Thyroid gland (tissue), 4 donors: ENCODE measurements around the gene UBR7. TPM values are rescaled to one million over a fixed set of nuclear protein-coding genes. Genes with fewer than 3 reads are reported as not detected.

Source experiments
- DNase-seq, 2 donors: peaks; one replicate each; pipeline ENCODE4 v3.0.0-alpha.2; 2019
- H3K27ac ChIP-seq, 3 donors: fragments of 200-600 bp; sonication (generic); 1 replicate in 2 of 3; 2 replicates in 1 of 3; pipeline ENCODE4 v1.5.1; 2016 to 2019; ENCODE audit warnings: mild to moderate bottlenecking in 1 of 3, moderate library complexity in 1 of 3
- H3K27me3 ChIP-seq: fragments of 200-600 bp; sonication (generic); one replicate; pipeline ENCODE4 v1.5.1; 2019
- H3K36me3 ChIP-seq, 2 donors: fragments of 200-600 bp; sonication (generic); one replicate each; pipeline ENCODE4 v1.5.1; 2016 to 2019
- H3K4me1 ChIP-seq, 2 donors: fragments of 200-600 bp; sonication (generic); one replicate each; pipeline ENCODE4 v1.5.1; 2017 to 2019
- H3K4me3 ChIP-seq, 3 donors: fragments of 200-600 bp; sonication (generic); replicated peaks in 1 of 3; 1 replicate in 2 of 3; 2 replicates in 1 of 3; pipeline ENCODE4 v1.5.1; 2016; ENCODE audit warnings: mild to moderate bottlenecking in 1 of 3
- H3K9me3 ChIP-seq: fragments of 200-600 bp; sonication (generic); one replicate; pipeline ENCODE4 v1.5.1; 2017
- POLR2A ChIP-seq, 2 donors: fragments of 450-650 bp; IDR thresholded peaks; one replicate each; pipeline ENCODE4 v1.6.1; 2017; ENCODE audit warnings: antibody characterized with exemption in 2 of 2, mild to moderate bottlenecking in 2 of 2, moderate library complexity in 1 of 2
- WGBS, 2 donors: methylation state at CpG; one replicate each; pipeline ENCODE4 v1.1.5; 2017; 5-methylcytosine and 5-hydroxymethylcytosine counted together
- intact Hi-C: fragments of 100-400 bp; cut with DNase I; formaldehyde crosslinking; loops from one replicate; pipeline ENCODE4 v1.15.1; 2023
- total RNA-seq, 4 donors: library from RNA; depleted of rRNA; stranded (reverse); fragments of >200 nt; gene quantifications; one replicate each; pipeline ENCODE4 v1.2.3, GENCODE V29; 2016
- TF ChIP-seq, protein P1 (sequence below), 6 experiments: fragments of 200-600 bp in 3 of 6; fragments of 450-650 bp in 3 of 6; sonication (generic) in 3 of 6; IDR thresholded peaks; one replicate each; pipeline ENCODE4 v1.5.1; 2016 to 2019; ENCODE audit warnings: antibody characterized with exemption in 6 of 6, mild to moderate bottlenecking in 2 of 6, inconsistent platforms in 1 of 6, moderate library complexity in 1 of 6

The UBR7 gene
- total RNA-seq, 4 donors from 2014 or later = 29.0 to 52.0 (median 36.9) TPM

DNA sequence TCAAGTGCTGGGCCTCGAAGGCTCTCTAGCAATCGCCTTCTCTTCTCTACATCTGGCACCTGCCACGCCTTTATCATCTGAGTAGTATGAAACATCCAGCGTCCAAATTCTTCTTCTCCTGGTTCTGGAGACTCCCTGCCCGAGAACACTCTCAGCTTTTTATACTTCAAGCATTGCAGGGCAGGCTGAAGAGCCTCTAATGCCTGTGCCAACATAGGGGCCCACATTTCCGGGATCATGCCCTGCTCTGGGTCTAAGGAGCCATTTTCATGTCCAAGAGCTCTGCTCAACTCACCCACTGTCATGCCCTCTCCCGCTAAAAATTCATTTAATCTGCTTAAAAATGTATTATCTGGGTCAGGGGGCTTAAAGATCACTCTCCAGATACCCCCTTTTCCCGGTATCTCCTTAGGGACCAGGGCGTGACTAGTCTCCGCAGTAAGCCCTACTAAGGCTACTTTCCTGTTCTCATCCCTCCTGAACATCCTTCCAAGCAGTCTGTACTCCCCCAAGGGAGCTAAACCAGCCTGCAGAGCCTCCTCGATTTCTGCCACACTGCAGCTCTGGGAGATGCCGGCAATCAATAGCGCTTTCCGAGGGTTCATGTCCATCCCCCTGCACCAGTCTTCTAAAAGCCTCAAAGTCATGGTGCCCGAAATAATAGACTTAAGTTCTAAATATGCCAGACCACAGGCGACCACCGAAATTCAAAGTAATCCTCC is 23.3 kb upstream of the UBR7 start:
- no peak for TF ChIP-seq POLR2A (IDR thresholded peaks at IDR 0.05)
- TF ChIP-seq, protein P1, sequence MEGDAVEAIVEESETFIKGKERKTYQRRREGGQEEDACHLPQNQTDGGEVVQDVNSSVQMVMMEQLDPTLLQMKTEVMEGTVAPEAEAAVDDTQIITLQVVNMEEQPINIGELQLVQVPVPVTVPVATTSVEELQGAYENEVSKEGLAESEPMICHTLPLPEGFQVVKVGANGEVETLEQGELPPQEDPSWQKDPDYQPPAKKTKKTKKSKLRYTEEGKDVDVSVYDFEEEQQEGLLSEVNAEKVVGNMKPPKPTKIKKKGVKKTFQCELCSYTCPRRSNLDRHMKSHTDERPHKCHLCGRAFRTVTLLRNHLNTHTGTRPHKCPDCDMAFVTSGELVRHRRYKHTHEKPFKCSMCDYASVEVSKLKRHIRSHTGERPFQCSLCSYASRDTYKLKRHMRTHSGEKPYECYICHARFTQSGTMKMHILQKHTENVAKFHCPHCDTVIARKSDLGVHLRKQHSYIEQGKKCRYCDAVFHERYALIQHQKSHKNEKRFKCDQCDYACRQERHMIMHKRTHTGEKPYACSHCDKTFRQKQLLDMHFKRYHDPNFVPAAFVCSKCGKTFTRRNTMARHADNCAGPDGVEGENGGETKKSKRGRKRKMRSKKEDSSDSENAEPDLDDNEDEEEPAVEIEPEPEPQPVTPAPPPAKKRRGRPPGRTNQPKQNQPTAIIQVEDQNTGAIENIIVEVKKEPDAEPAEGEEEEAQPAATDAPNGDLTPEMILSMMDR (IDR thresholded peaks at IDR 0.05) = no peak
- DNase-seq = peak; percentile 12 to 18
- WGBS, 2 donors = 31 to 40% methylated on average over 15 to 17 of the region's 17 CpGs
- no peaks in the 10 kb centered on the region for H3K36me3 ChIP-seq
- peaks cover 17 to 23% of the 10 kb centered on the region in 2 donors for H3K4me1 ChIP-seq
- no peaks in the 10 kb centered on the region for H3K9me3 ChIP-seq
- peak overlapping the region; percentile 93 to 96 (median 93) for H3K27ac ChIP-seq
- H3K27me3 ChIP-seq = no peaks in the 10 kb centered on the region
- peak overlapping the region; percentile 74 to 94 (median 89) for H3K4me3 ChIP-seq
- intact Hi-C loops = no loop called here

DNA sequence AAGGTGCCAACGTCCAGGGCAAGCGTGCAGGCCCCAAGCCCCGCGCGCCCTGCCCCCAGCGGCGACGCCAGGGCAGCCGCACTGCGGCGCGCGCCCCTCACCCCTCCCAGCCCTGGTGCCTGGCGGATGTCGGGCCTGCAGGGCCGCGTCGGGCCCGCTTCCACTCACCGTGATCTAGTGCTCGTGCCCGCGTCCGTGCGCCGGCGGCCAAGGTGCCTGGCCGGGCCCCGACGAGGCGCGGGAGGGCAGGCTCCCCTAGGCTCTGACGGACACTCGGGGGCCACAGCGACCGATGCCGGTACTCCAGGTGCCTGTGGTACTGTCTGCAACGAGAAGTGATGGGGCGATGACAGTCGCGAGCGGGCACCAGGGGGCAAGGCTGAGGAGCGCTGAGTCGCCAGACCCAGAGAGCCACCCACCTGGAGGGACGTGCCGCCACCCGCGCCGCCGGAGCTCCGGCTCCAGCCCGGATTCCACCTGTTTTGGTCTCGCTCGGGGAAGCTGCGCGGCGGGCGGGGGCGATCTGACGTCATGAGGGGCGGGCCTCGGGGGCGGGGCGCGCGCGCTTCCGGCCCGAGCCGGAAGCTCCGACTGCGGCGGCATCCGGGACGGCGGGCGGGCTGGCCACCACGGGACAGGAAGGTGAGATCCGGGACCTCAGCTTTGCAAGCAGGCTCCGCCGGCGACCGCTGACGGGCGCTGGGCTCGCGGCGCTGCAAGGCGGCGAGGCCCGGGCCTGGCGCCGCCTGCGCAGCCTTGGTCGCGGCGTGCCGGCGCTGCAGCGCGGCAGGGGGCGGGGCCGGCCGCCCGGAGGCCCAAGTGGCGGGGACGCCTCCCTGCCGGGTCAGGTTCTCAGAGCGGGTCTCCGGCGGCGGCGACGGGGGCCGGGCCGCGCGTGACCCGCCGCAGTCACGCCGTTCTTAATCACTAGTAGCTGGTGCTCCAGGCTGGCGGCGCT is 22.4 kb upstream of the UBR7 start, which contains the start of the genes LYSET and MOAP1:
TSS of gene LYSET (plus strand) at position 927 of the 958 bp plus-strand sequence. CDS start 89 bp downstream, outside the sequence.
TSS of gene MOAP1 (minus strand) at position 507 of the 958 bp plus-strand sequence. CDS start 655 bp downstream, outside the sequence.
- DNase-seq = peak; percentile 87 to 88
- 1% methylated on average over 16 of the region's 124 CpGs; no CpG with 5 or more reads in 1 of the 2 donors for WGBS, 2 donors
- Histone ChIP-seq H3K36me3 (no peaks in the 10 kb centered on the region), H3K27me3 (no peaks in the 10 kb centered on the region), H3K27ac (peak within 1 kb of the TSS; percentile 93 to 96 (median 93)), H3K9me3 (no peaks in the 10 kb centered on the region), H3K4me1 (peaks cover 17 to 23% of the 10 kb centered on the region in 2 donors), H3K4me3 (peak within 1 kb of the TSS; percentile 74 to 94 (median 89))
- peak; percentile 26 to 78 for TF ChIP-seq POLR2A (IDR thresholded peaks at IDR 0.05)
- TF ChIP-seq, protein P1 (IDR thresholded peaks at IDR 0.05) = peak in 3 of 6 experiments; percentile 10 to 31 (median 28)
- intact Hi-C loops = no loop called here

DNA sequence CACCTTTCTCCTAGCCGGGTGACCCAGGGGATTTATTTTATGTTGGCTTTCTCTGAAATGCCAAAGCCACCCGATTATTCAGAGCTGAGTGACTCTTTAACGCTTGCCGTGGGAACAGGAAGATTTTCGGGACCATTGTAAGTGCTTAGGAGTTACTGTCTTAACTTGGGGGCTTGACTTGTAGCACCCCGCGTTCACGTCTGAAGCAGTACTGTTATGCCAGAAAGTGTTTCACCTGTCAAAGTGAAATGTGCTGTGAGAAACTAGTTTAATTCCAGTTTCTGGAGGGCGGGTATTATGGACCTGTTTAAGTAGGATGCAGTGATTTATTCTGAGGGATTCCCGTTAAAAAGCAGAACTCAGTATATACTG is 21.7 kb upstream of the UBR7 start:
- Histone ChIP-seq H3K4me3 (peak overlapping the region; percentile 53 to 94 (median 68)), H3K9me3 (no peaks in the 10 kb centered on the region), H3K27me3 (no peaks in the 10 kb centered on the region), H3K4me1 (peaks cover 17 to 23% of the 10 kb centered on the region in 2 donors), H3K27ac (peak overlapping the region; percentile 93 to 96 (median 93)), H3K36me3 (no peaks in the 10 kb centered on the region)
- DNase-seq = no peak
- WGBS, 2 donors = 0 to 3% methylated on average over 8 to 10 of the region's 10 CpGs
- intact Hi-C loops = no loop called here
- TF ChIP-seq POLR2A (IDR thresholded peaks at IDR 0.05) = no peak
- TF ChIP-seq, protein P1 (IDR thresholded peaks at IDR 0.05) = no peak

DNA sequence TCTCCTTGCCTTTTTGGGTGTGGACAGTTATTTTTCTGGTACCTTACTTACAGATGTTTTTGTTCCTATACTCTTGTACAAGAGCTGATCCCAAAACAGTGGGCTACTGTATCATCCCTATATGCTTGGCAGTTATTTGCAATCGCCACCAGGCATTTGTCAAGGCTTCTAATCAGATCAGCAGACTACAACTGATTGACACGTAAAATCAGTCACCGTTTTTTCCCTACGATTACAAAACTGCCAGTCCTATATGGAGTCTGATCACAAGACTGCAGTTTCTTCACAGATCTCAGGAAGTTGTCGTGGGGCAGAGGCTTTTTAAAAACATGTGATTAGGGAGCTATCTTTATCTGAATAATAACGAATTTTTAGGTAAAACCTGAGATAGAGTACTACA is 20.6 kb upstream of the UBR7 start:
- Histone ChIP-seq H3K9me3 (no peaks in the 10 kb centered on the region), H3K4me3 (no peak overlapping the region), H3K27me3 (no peaks in the 10 kb centered on the region), H3K36me3 (no peaks in the 10 kb centered on the region), H3K27ac (no peak overlapping the region), H3K4me1 (peaks cover 17 to 23% of the 10 kb centered on the region in 2 donors)
- intact Hi-C loops = no loop called here
- no peak for TF ChIP-seq POLR2A (IDR thresholded peaks at IDR 0.05)
- TF ChIP-seq, protein P1 (IDR thresholded peaks at IDR 0.05) = no peak
- DNase-seq = no peak
- 89 to 94% methylated on average over 6 of the region's 6 CpGs for WGBS, 2 donors
